BLaER1 treated with 17β-estradiol and CSF1 and Interleukin-3, amounts not matched to agents 10 nM and 100 nM (cell line): ENCODE results near the gene TFE3.

Experiments
- H3K27ac ChIP-seq, 11 experiments: shearing (Covaris generic); formaldehyde crosslinking; 2 replicates each; pipeline ENCODE4 v1.8.1; 2022
- H3K27me3 ChIP-seq, 11 experiments: shearing (Covaris generic); formaldehyde crosslinking; 2 replicates each; pipeline ENCODE4 v1.8.1; 2022
- H3K36me3 ChIP-seq, 11 experiments: shearing (Covaris generic); formaldehyde crosslinking; 2 replicates each; pipeline ENCODE4 v1.8.1; 2022
- H3K4me1 ChIP-seq, 10 experiments: shearing (Covaris generic); formaldehyde crosslinking; 2 replicates each; pipeline ENCODE4 v1.8.1; 2022
- H3K4me2 ChIP-seq, 11 experiments: shearing (Covaris generic); formaldehyde crosslinking; 2 replicates each; pipeline ENCODE4 v1.8.1; 2022
- H3K4me3 ChIP-seq, 10 experiments: shearing (Covaris generic); formaldehyde crosslinking; 2 replicates each; pipeline ENCODE4 v1.8.1; 2022
- H3K9ac ChIP-seq, 11 experiments: shearing (Covaris generic); formaldehyde crosslinking; 2 replicates each; pipeline ENCODE4 v1.8.1; 2022
- H3K9me3 ChIP-seq, 11 experiments: shearing (Covaris generic); formaldehyde crosslinking; replicated peaks in 1 of 11; 2 replicates each; pipeline ENCODE4 v1.8.1; 2022
- H4K20me1 ChIP-seq, 11 experiments: shearing (Covaris generic); formaldehyde crosslinking; 2 replicates each; pipeline ENCODE4 v1.8.1; 2022
- Cebpa-rat ChIP-seq, 11 experiments: shearing (Covaris generic); IDR thresholded peaks; 2 replicates each; pipeline ENCODE4 v1.8.1; 2022

TFE3 gene

GRCh38 chrX:49066278-49066677, 23.1 kb upstream of the TFE3 start:
- no peak for TF ChIP-seq Cebpa-rat (IDR thresholded peaks at IDR 0.05)
- Histone ChIP-seq H3K27ac (no peak overlapping the region), H3K9me3 (no peaks in the 10 kb centered on the region), H3K9ac (no peak overlapping the region), H4K20me1 (peaks cover 0 to 31% (median 0%) of the 10 kb centered on the region in 11 experiments; a peak in 5 of 22 replicates), H3K36me3 (peaks cover 0 to 21% (median 4%) of the 10 kb centered on the region in 11 experiments; a peak in 6 of 22 replicates), H3K4me3 (no peak overlapping the region), H3K27me3 (peaks cover 0 to 81% (median 21%) of the 10 kb centered on the region in 11 experiments; a peak in 16 of 22 replicates), H3K4me2 (no peak overlapping the region), H3K4me1 (no peaks in the 10 kb centered on the region)

- Histone ChIP-seq H3K27ac (no peak overlapping the region), H3K4me2 (no peak overlapping the region), H3K27me3 (peaks cover 0 to 82% (median 22%) of the 10 kb centered on the region in 11 experiments; a peak in 17 of 22 replicates), H3K4me1 (no peaks in the 10 kb centered on the region), H4K20me1 (peaks cover 0 to 31% (median 0%) of the 10 kb centered on the region in 11 experiments; a peak in 7 of 22 replicates), H3K4me3 (no peak overlapping the region), H3K9ac (no peak overlapping the region), H3K9me3 (no peaks in the 10 kb centered on the region), H3K36me3 (peaks cover 0 to 21% (median 4%) of the 10 kb centered on the region in 11 experiments; a peak in 6 of 22 replicates)
- TF ChIP-seq Cebpa-rat (IDR thresholded peaks at IDR 0.05), result no peak
Observed at GRCh38 chrX:49064735-49065134, 21.6 kb upstream of the TFE3 start.

DNA sequence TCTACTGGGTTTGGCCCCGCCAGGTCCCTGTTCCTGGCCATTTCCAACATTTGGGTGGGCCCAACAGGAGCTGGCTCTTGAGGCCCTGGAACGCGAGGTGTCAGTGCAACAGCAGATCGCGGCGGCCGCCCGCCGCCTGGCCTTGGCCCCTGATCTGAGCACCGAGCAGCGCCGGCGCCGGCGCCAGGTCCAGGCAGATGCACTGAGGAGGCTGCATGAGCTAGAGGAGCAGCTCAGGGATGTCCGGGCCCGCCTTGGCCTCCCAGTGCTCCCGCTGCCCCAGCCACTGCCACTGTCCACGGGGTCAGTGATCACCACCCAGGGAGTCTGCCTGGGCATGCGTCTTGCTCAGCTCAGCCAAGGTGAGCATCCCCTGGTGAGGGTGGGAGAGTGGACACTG, 21.1 kb upstream of the TFE3 start:
- Histone ChIP-seq H3K9me3 (no peaks in the 10 kb centered on the region), H4K20me1 (peaks cover 0 to 31% (median 0%) of the 10 kb centered on the region in 11 experiments; a peak in 7 of 22 replicates)

GRCh38 chrX:49063715-49064114, 20.6 kb upstream of the TFE3 start:
- H3K4me3 ChIP-seq, result no peak overlapping the region
- H3K4me2 ChIP-seq, result no peak overlapping the region
- TF ChIP-seq Cebpa-rat (IDR thresholded peaks at IDR 0.05), result no peak
- H3K27ac ChIP-seq, result no peak overlapping the region
- no peaks in the 10 kb centered on the region for H3K9me3 ChIP-seq
- H3K4me1 ChIP-seq, result no peaks in the 10 kb centered on the region
- peaks cover 2 to 80% (median 24%) of the 10 kb centered on the region in 11 experiments; a peak in 16 of 22 replicates for H3K27me3 ChIP-seq
- H4K20me1 ChIP-seq, result peaks cover 0 to 31% (median 0%) of the 10 kb centered on the region in 11 experiments; a peak in 7 of 22 replicates
- H3K36me3 ChIP-seq, result peaks cover 0 to 16% (median 0%) of the 10 kb centered on the region in 11 experiments; a peak in 6 of 22 replicates
- no peak overlapping the region for H3K9ac ChIP-seq

More for the DNA sequence above, 21.1 kb upstream of the TFE3 start:
- peaks cover 0 to 21% (median 4%) of the 10 kb centered on the region in 11 experiments; a peak in 6 of 22 replicates for H3K36me3 ChIP-seq
- no peaks in the 10 kb centered on the region for H3K4me1 ChIP-seq
- no peak overlapping the region for H3K9ac ChIP-seq
- no peak overlapping the region for H3K27ac ChIP-seq
- peaks cover 0 to 81% (median 22%) of the 10 kb centered on the region in 11 experiments; a peak in 17 of 22 replicates for H3K27me3 ChIP-seq
- no peak overlapping the region for H3K4me3 ChIP-seq
- H3K4me2 ChIP-seq, result no peak overlapping the region
- TF ChIP-seq Cebpa-rat (IDR thresholded peaks at IDR 0.05), result no peak

DNA sequence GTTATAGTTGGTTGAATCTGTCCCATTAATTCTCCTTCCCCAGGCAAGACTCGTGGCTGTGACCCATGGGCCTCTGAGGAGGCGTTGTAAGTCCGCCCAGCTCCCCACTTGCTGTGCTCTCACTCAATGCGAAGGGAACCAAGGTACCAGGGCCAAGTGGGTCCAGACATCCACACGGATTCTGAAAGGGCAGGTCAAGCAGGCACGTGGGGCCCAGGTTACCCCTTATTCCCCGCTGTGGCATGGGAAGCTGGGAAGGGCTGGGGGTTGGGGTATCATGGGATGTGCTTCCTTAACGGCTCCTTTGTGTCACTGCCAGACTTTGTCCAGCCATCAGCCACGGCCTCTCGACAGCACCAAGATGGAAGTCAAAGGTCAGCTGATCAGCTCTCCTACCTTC, 18.8 kb upstream of the TFE3 start:
- H3K9me3 ChIP-seq, result no peaks in the 10 kb centered on the region
- peaks cover 0 to 34% (median 3%) of the 10 kb centered on the region in 11 experiments; a peak in 9 of 22 replicates for H4K20me1 ChIP-seq
- no peak overlapping the region for H3K4me2 ChIP-seq
- no peaks in the 10 kb centered on the region for H3K4me1 ChIP-seq
- H3K27me3 ChIP-seq, result peaks cover 4 to 82% (median 39%) of the 10 kb centered on the region in 11 experiments; a peak in 18 of 22 replicates
- H3K27ac ChIP-seq, result no peak overlapping the region
- H3K9ac ChIP-seq, result no peak overlapping the region
- no peak for TF ChIP-seq Cebpa-rat (IDR thresholded peaks at IDR 0.05)
- peaks cover 0 to 14% (median 0%) of the 10 kb centered on the region in 11 experiments; a peak in 6 of 22 replicates for H3K36me3 ChIP-seq
- no peak overlapping the region for H3K4me3 ChIP-seq

- TF ChIP-seq Cebpa-rat (IDR thresholded peaks at IDR 0.05), result no peak
- no peaks in the 10 kb centered on the region for H3K9me3 ChIP-seq
- no peak overlapping the region for H3K9ac ChIP-seq
- no peak overlapping the region for H3K27ac ChIP-seq
- H3K36me3 ChIP-seq, result peaks cover 0 to 14% (median 0%) of the 10 kb centered on the region in 11 experiments; a peak in 6 of 22 replicates
- peaks cover 4 to 82% (median 44%) of the 10 kb centered on the region in 11 experiments; a peak in 18 of 22 replicates for H3K27me3 ChIP-seq
- no peaks in the 10 kb centered on the region for H3K4me1 ChIP-seq
- no peak overlapping the region for H3K4me3 ChIP-seq
- no peak overlapping the region for H3K4me2 ChIP-seq
- H4K20me1 ChIP-seq, result peaks cover 0 to 37% (median 3%) of the 10 kb centered on the region in 11 experiments; a peak in 9 of 22 replicates
Observed at GRCh38 chrX:49061490-49061889, 18.3 kb upstream of the TFE3 start.

GRCh38 chrX:49060914-49061313, 17.8 kb upstream of the TFE3 start:
- H3K9me3 ChIP-seq, result no peaks in the 10 kb centered on the region
- TF ChIP-seq Cebpa-rat (IDR thresholded peaks at IDR 0.05), result no peak
- peaks cover 0 to 14% (median 0%) of the 10 kb centered on the region in 11 experiments; a peak in 6 of 22 replicates for H3K36me3 ChIP-seq
- H3K9ac ChIP-seq, result no peak overlapping the region
- no peak overlapping the region for H3K27ac ChIP-seq
- H3K4me2 ChIP-seq, result no peak overlapping the region
- peaks cover 4 to 83% (median 49%) of the 10 kb centered on the region in 11 experiments; a peak in 18 of 22 replicates for H3K27me3 ChIP-seq
- H3K4me1 ChIP-seq, result no peaks in the 10 kb centered on the region
- H3K4me3 ChIP-seq, result no peak overlapping the region
- H4K20me1 ChIP-seq, result peaks cover 0 to 37% (median 3%) of the 10 kb centered on the region in 11 experiments; a peak in 9 of 22 replicates

DNA sequence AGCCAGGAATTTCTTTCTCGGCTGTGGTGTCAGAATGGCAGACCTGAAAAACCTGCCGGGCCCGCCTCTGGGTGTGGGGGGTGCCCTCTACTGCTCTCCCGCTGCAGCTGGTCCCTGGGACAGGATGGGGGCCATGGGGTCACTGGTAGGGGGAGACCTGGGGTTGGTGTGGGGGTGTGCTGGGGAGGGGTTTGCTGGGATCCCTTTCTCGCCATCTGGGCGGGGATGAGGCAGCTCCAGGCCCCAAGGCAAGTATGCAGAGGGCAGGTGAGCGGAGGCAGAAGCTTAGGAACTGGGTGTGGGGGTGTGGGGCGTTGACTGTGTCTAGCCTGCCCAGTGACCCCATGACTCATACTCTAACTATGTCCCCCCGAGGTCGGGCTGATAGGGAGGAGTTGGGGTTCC, 16.5 kb upstream of the TFE3 start:
- Histone ChIP-seq H3K4me2 (no peak overlapping the region), H3K9ac (no peak overlapping the region)

GRCh38 chrX:49059201-49059600, 16.0 kb upstream of the TFE3 start:
- H3K4me3 ChIP-seq, result no peak overlapping the region
- H3K4me1 ChIP-seq, result peaks cover 7 to 13% (median 9%) of the 10 kb centered on the region in 10 experiments; a peak in 15 of 20 replicates
- no peak overlapping the region for H3K9ac ChIP-seq
- H3K27me3 ChIP-seq, result peaks cover 4 to 85% (median 64%) of the 10 kb centered on the region in 11 experiments; a peak in 18 of 22 replicates
- H3K9me3 ChIP-seq, result peaks cover 0 to 7% (median 0%) of the 10 kb centered on the region in 11 experiments; a peak in 2 of 22 replicates
- TF ChIP-seq Cebpa-rat (IDR thresholded peaks at IDR 0.05), result no peak
- H3K4me2 ChIP-seq, result no peak overlapping the region
- H4K20me1 ChIP-seq, result peaks cover 0 to 37% (median 3%) of the 10 kb centered on the region in 11 experiments; a peak in 9 of 22 replicates
- H3K27ac ChIP-seq, result no peak overlapping the region
- peaks cover 0 to 7% (median 0%) of the 10 kb centered on the region in 11 experiments; a peak in 3 of 22 replicates for H3K36me3 ChIP-seq

More for the DNA sequence above, 16.5 kb upstream of the TFE3 start:
- Histone ChIP-seq H3K4me1 (peaks cover 2 to 8% (median 4%) of the 10 kb centered on the region in 10 experiments; a peak in 13 of 20 replicates), H3K4me3 (no peak overlapping the region), H4K20me1 (peaks cover 0 to 37% (median 3%) of the 10 kb centered on the region in 11 experiments; a peak in 9 of 22 replicates), H3K27ac (no peak overlapping the region), H3K27me3 (peaks cover 4 to 85% (median 62%) of the 10 kb centered on the region in 11 experiments; a peak in 18 of 22 replicates), H3K9me3 (peaks cover 0 to 2% (median 0%) of the 10 kb centered on the region in 11 experiments; a peak in 2 of 22 replicates), H3K36me3 (peaks cover 0 to 11% (median 0%) of the 10 kb centered on the region in 11 experiments; a peak in 5 of 22 replicates)
- TF ChIP-seq Cebpa-rat (IDR thresholded peaks at IDR 0.05), result no peak
